ENCODE results near the gene FXN. TPM values are rescaled to one million over a fixed set of nuclear protein-coding genes. Genes with fewer than 3 reads are reported as not detected.
A peak's percentile ranks its signal among the peaks of the same experiment; 100 is the strongest.

The FXN gene
- total and polyA plus RNA-seq, 2 donors (not counting 3 experiments of a cell fraction or from before 2014, with no cell fraction given): 18.2 to 21.2 TPM

GRCh38 chr9:69143291-69143690 lies 107.7 kb downstream of the FXN start:
- ChIA-PET CTCF (interaction anchor here (0.6 to 2.5 kb wide), 15 partner anchors 10 to 108 kb away, joined by 3 to 15 read pairs (median 3); partner anchors contain the start of gene FXN), POLR2A (interaction anchor here (0.6 to 0.7 kb wide), 2 partner anchors 37 to 42 kb away, joined by 3 to 5 read pairs; no protein-coding TSS in a partner anchor)
- intact Hi-C loops (cut with micrococcal nuclease) (loop anchor here (2.0 kb wide), 1 partner anchor 20 kb away; no protein-coding TSS in a partner anchor), dilution Hi-C loops (cut with MboI; ENCODE audit: extremely low pct_ligation_motif_present, low sequenced_read_pairs) (no loop called here)
- H3K4me2 ChIP-seq (ENCODE audit: insufficient read depth, low read length): peak overlapping the region; percentile 82
- no peaks in the 10 kb centered on the region for H3K27me3 ChIP-seq (ENCODE audit: control insufficient read depth in 2 of 2, insufficient read depth in 2 of 2, low read length in 2 of 2)
- peak overlapping the region; percentile 61 for H3K9ac ChIP-seq (replicated peaks; ENCODE audit: extremely low read depth, insufficient read depth, low read length)
- TF ChIP-seq FOS (IDR thresholded peaks at IDR 0.05; ENCODE audit: borderline replicate concordance, insufficient read depth, low read length) (peak; percentile 59), CTCF (IDR thresholded peaks at IDR 0.05; ENCODE audit: extremely low read depth in 1 of 2, insufficient read depth in 1 of 2, low read depth in 1 of 2, low read length in 2 of 2) (no peak), MAX (IDR thresholded peaks at IDR 0.05; ENCODE audit: insufficient read depth, insufficient read length) (no peak), POLR2A (IDR thresholded peaks at IDR 0.05; ENCODE audit: low read depth, low read length) (no peak), JUN (IDR thresholded peaks at IDR 0.05; ENCODE audit: borderline replicate concordance, insufficient read depth, insufficient read length, low read depth) (peak; percentile 74), EZH2 (IDR thresholded peaks at IDR 0.05; ENCODE audit: borderline replicate concordance, low read depth, low read length, severe bottlenecking) (no peak), POLR2AphosphoS5 (IDR thresholded peaks at IDR 0.05; ENCODE audit: insufficient read depth, low read depth, low read length) (no peak), GATA2 (IDR thresholded peaks at IDR 0.05; ENCODE audit: insufficient read depth, insufficient read length, low read depth, low read length) (no peak), MYC (IDR thresholded peaks at IDR 0.05; ENCODE audit: low read depth, low read length) (no peak)
- H3K9me1 ChIP-seq (replicated peaks; ENCODE audit: control insufficient read depth, extremely low read depth, insufficient read depth, low read length): no peaks in the 10 kb centered on the region
- peaks cover 54% of the 10 kb centered on the region for H3K79me2 ChIP-seq (ENCODE audit: control insufficient read depth, insufficient read depth, low read length)
- H3K4me3 ChIP-seq (replicated peaks in 1 of 3; ENCODE audit: insufficient read depth in 1 of 3, low read depth in 1 of 3, low read length in 3 of 3): peak overlapping the region in 1 of 3 experiments; percentile 41
- DNase-seq (ENCODE audit: low read depth, low spot score): peak; percentile 88
- H2AFZ ChIP-seq (ENCODE audit: low read depth, low read length): no peak overlapping the region
- peak overlapping the region; percentile 74 for H3K27ac ChIP-seq (ENCODE audit: insufficient read depth, low read depth, low read length)
- no peaks in the 10 kb centered on the region for H4K20me1 ChIP-seq (replicated peaks; ENCODE audit: control insufficient read depth, extremely low read depth, insufficient read depth, low read length)
- peak; percentile 95 for FAIRE-seq
- H3K4me1 ChIP-seq (ENCODE audit: control insufficient read depth, extremely low read depth, insufficient read depth, low read length): peaks cover 24% of the 10 kb centered on the region
- no peaks in the 10 kb centered on the region for H3K9me3 ChIP-seq (replicated peaks; ENCODE audit: control insufficient read depth, insufficient read depth, low read length)
- BruUV-seq (replicated peaks): no TSS peak
- H3K36me3 ChIP-seq (ENCODE audit: control insufficient read depth in 2 of 2, extremely low read depth in 1 of 2, insufficient read depth in 2 of 2, low read length in 2 of 2): peaks cover 0 to 2% of the 10 kb centered on the region in 2 experiments
